Activated T-cell treated with anti-CD3 and anti-CD28 coated beads, Interleukin-2, amount 50 U/mL, for 72 hours (primary cell): ENCODE measurements around the gene FUZ. TPM values are rescaled to one million over a fixed set of nuclear protein-coding genes. Genes with fewer than 3 reads are reported as not detected.

Source experiments
- ATAC-seq, 2 donors: fragments of 150-1000 bp; cut with Tn5 transposase; replicated peaks in 1 of 2; 2 replicates each; pipeline ENCODE4 v1.10.0; 2021; ENCODE audit warnings: moderate library complexity in 2 of 2, mild to moderate bottlenecking in 1 of 2
- DNase-seq, 2 donors: peaks; one replicate each; pipeline ENCODE4 v3.0.0; 2021 to 2022; ENCODE audit warnings: mixed read lengths in 1 of 2
- H3K27ac Mint-ChIP-seq: one replicate; pipeline ENCODE4 v1.8.0; 2022; ENCODE audit warnings: mild to moderate bottlenecking, moderate library complexity, mixed read lengths
- H3K27me3 Mint-ChIP-seq: one replicate; pipeline ENCODE4 v1.8.0; 2022; ENCODE audit warnings: low read depth, mixed read lengths
- H3K36me3 Mint-ChIP-seq, 2 donors: one replicate each; pipeline ENCODE4 v1.8.0; 2022; ENCODE audit warnings: mixed read lengths in 2 of 2, mild to moderate bottlenecking in 1 of 2; ENCODE audit not compliant: insufficient read depth in 2 of 2
- H3K4me1 Mint-ChIP-seq: one replicate; pipeline ENCODE4 v1.8.0; 2022; ENCODE audit warnings: low read depth, mixed read lengths
- H3K4me3 Mint-ChIP-seq, 2 donors: one replicate each; pipeline ENCODE4 v1.8.0; 2022; ENCODE audit warnings: mild to moderate bottlenecking in 2 of 2, mixed read lengths in 2 of 2, moderate library complexity in 2 of 2
- H3K9me3 Mint-ChIP-seq, 2 donors: one replicate each; pipeline ENCODE4 v1.8.0; 2022; ENCODE audit warnings: mixed read lengths in 2 of 2
- total RNA-seq, 2 donors: library from RNA; stranded (reverse); gene quantifications; one replicate each; pipeline ENCODE4 v1.2.3, GENCODE V29; 2022

The FUZ gene
- total RNA-seq, 2 donors from 2014 or later: 24.7 to 37.3 TPM

- peak; percentile 88 to 90 for DNase-seq
- H3K4me3 Mint-ChIP-seq: peak within 1 kb of the TSS; percentile 98 to 99
- peak within 1 kb of the TSS; percentile 98 for H3K27ac Mint-ChIP-seq
- H3K27me3 Mint-ChIP-seq: no peaks in the 10 kb centered on the region
- no peaks in the 10 kb centered on the region for H3K9me3 Mint-ChIP-seq
- peaks cover 35% of the 10 kb centered on the region for H3K4me1 Mint-ChIP-seq
- peaks cover 0 to 1% of the 10 kb centered on the region in 2 donors for H3K36me3 Mint-ChIP-seq
- ATAC-seq: peak; percentile 71 to 76
These were observed 5.0 kb upstream of the FUZ start, which contains the start of gene MED25 for GRCh38 chr19:49817964-49818648. TSS of gene MED25 (plus strand) at chr19:49818289. CDS start at chr19:49818342, 53 bp downstream.

GRCh38 chr19:49816590-49816989 is 3.5 kb upstream of the FUZ start:
- no peak for DNase-seq
- H3K27ac Mint-ChIP-seq: no peak overlapping the region
- no peaks in the 10 kb centered on the region for H3K9me3 Mint-ChIP-seq
- peaks cover 0 to 1% of the 10 kb centered on the region in 2 donors for H3K36me3 Mint-ChIP-seq
- peak overlapping the region; percentile 40 to 59 for H3K4me3 Mint-ChIP-seq
- H3K27me3 Mint-ChIP-seq: no peaks in the 10 kb centered on the region
- no peak for ATAC-seq
- peaks cover 50% of the 10 kb centered on the region for H3K4me1 Mint-ChIP-seq

GRCh38 chr19:49814010-49814409 is 918 bp upstream of the FUZ start:
- Mint-ChIP-seq H3K9me3 (no peaks in the 10 kb centered on the region), H3K27me3 (no peaks in the 10 kb centered on the region), H3K4me3 (peak overlapping the region; percentile 90 to 92), H3K4me1 (peaks cover 47% of the 10 kb centered on the region), H3K36me3 (no peaks in the 10 kb centered on the region), H3K27ac (peak overlapping the region; percentile 88)
- DNase-seq (no peak), ATAC-seq (no peak)

DNA sequence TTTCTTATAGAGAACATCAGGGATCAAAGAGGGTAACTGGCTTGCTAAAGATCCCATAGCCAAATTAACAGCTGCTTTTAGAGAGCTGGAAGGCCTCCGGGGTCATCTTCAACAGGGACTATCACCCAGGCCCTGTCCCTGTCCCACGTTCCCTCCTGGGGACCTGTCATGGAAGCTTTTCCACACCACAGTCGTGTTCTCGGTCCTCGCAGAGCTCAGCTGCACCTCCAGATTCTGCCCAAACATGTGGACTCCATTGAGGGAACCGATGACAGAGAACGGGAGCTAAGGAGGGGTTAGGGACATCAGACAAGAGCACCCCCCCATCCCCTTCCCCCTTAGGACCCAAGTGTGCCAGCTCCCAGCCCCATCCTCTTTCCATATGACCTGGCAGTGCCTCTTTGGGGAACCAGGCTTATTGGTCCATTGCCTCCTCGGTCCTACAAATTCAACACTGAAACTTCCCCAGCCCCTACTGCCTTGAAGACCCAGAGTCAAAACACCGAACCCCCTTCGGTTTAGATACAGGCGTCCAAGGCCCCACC is 568 bp downstream of the FUZ start:
- H3K4me3 Mint-ChIP-seq: peak overlapping the region; percentile 90 to 92
- peaks cover 50% of the 10 kb centered on the region for H3K4me1 Mint-ChIP-seq
- no peaks in the 10 kb centered on the region for H3K9me3 Mint-ChIP-seq
- no peaks in the 10 kb centered on the region for H3K27me3 Mint-ChIP-seq
- DNase-seq: no peak
- ATAC-seq: no peak
- peaks cover 0 to 2% of the 10 kb centered on the region in 2 donors for H3K36me3 Mint-ChIP-seq
- peak overlapping the region; percentile 85 for H3K27ac Mint-ChIP-seq

DNA sequence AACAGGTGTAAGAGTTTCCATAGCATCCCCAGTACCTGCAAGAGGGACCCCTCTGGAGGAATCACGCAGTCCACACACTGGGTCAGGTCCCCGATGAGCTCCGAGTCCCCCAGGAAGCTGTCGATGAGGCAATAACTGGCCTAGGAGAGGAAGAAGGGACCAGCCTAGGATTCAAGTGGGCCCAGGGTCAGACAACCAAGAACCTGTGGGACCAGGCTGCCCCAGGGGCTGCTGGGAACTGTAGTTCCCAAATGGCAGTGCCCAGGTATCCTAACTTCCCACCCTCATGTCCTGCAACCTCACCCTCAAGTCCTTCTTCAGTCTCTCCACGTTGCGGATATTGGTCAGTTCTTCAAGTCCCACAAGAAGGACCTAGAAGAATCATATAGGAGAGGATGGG is 1.8 kb downstream of the FUZ start:
- H3K4me3 Mint-ChIP-seq: no peak overlapping the region
- H3K36me3 Mint-ChIP-seq: peaks cover 1 to 3% of the 10 kb centered on the region in 2 donors

GRCh38 chr19:49809941-49810389 is 3.1 kb downstream of the FUZ start:
- Mint-ChIP-seq H3K27ac (no peak overlapping the region), H3K27me3 (no peaks in the 10 kb centered on the region), H3K9me3 (no peaks in the 10 kb centered on the region), H3K36me3 (peaks cover 3 to 4% of the 10 kb centered on the region in 2 donors), H3K4me3 (peak overlapping the region; percentile 82 to 93), H3K4me1 (peaks cover 51% of the 10 kb centered on the region)
- no peak for ATAC-seq
- no peak for DNase-seq

More for the DNA sequence above, 1.8 kb downstream of the FUZ start:
- Mint-ChIP-seq H3K9me3 (no peaks in the 10 kb centered on the region), H3K27ac (no peak overlapping the region), H3K27me3 (no peaks in the 10 kb centered on the region), H3K4me1 (peaks cover 48% of the 10 kb centered on the region)
- ATAC-seq (no peak), DNase-seq (no peak)

GRCh38 chr19:49809160-49809940 is 3.7 kb downstream of the FUZ start:
- Mint-ChIP-seq H3K4me3 (peak overlapping the region; percentile 82 to 93), H3K4me1 (peaks cover 48% of the 10 kb centered on the region), H3K9me3 (no peaks in the 10 kb centered on the region), H3K36me3 (peaks cover 3 to 6% of the 10 kb centered on the region in 2 donors), H3K27me3 (no peaks in the 10 kb centered on the region), H3K27ac (no peak overlapping the region)
- peak; percentile 24 to 44 for ATAC-seq
- peak; percentile 55 to 57 for DNase-seq

- ATAC-seq (peak; percentile 46), DNase-seq (peak; percentile 89 to 90)
- peak overlapping the region; percentile 82 to 93 for H3K4me3 Mint-ChIP-seq
- no peaks in the 10 kb centered on the region for H3K27me3 Mint-ChIP-seq
- no peak overlapping the region for H3K27ac Mint-ChIP-seq
- H3K36me3 Mint-ChIP-seq: peaks cover 3 to 6% of the 10 kb centered on the region in 2 donors
- H3K4me1 Mint-ChIP-seq: peaks cover 42% of the 10 kb centered on the region
- H3K9me3 Mint-ChIP-seq: no peaks in the 10 kb centered on the region
These were observed 4.4 kb downstream of the FUZ start for GRCh38 chr19:49808711-49809159.

DNA sequence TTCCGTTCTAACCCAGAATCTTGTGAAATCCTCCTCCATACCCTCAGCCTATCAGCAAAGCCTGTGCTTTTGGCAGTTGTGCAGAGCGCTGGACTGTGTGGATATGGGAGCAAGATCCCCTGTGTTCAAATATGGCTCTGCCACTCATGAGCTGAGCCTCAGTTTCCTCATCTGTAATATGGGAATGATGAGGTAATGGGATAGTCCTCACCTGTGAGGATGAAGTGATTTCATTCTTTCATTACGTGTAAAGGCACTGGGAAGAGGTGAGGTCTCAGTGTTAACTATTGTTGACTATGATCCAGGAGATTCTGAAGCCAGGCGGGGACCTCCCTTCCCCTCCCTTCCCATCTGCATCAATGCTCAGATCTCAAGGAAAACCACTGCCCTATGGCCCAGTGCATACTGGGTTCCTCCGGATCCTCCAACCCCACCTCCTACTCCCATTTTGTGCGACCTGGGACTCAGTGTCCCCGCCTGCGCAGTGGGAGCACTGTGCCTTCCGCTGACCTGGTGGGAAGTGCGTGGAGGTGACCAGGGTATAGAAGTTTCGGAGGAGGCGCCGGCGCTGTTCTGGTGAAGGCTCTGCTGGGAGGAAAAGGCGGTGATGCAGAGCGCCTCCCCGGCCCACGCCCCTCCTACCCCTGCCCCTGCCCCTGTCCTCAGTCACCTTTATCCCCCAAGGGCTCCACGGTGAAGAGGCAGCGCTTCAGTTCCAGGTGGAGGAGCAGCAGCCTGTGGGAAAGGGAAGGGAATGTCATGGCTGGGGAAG is 5.0 kb downstream of the FUZ start:
- Mint-ChIP-seq H3K9me3 (no peaks in the 10 kb centered on the region), H3K4me3 (peak overlapping the region; percentile 58 to 93), H3K27me3 (no peaks in the 10 kb centered on the region), H3K4me1 (peaks cover 41% of the 10 kb centered on the region), H3K36me3 (peaks cover 3 to 8% of the 10 kb centered on the region in 2 donors), H3K27ac (no peak overlapping the region)
- no peak for DNase-seq
- no peak for ATAC-seq

DNA sequence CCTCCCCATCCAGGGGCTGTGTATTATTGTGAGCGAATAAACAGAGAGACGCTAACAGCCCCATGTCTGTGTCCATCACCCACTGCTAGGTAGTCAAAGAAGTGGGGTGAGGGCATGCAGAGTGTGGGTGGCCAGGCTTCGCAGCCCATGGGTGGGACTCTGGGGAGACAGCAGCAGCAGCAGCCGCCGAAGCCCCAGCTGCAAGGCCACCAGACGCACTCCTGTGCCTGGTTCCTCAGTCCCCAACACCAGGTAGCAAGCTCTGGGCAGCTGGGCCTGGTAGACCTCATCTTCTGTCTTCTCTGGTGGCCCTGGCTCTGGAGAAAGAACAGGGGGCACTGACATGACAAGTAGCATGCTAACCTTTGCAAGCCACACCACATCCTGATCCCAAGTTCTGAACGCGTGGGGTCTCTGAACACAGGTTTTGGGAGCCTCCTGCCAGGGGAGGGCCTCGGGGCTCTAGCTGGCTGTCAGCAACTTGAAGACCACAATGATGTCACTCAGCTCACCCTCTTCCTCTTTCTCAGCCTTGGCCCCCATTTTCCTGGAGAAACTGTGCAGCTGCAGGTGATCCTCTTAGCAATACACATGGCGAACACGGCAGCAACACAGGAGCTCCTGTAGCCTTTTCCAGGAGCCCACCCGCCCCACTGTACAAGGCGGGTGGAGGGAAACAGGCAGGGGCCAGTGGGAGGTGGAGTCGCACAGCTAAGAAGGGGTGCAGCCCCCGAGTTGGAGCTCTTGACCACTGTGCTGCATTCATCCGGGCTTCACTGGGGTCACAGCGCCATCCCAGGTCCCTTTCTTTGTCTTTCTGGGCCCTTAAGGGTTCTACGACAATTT is 5.8 kb downstream of the FUZ start:
- Mint-ChIP-seq H3K4me3 (no peak overlapping the region), H3K9me3 (no peaks in the 10 kb centered on the region), H3K27me3 (no peaks in the 10 kb centered on the region), H3K27ac (no peak overlapping the region), H3K4me1 (peaks cover 33% of the 10 kb centered on the region), H3K36me3 (peaks cover 3 to 8% of the 10 kb centered on the region in 2 donors)
- DNase-seq: no peak
- no peak for ATAC-seq

- H3K9me3 Mint-ChIP-seq: no peaks in the 10 kb centered on the region
- H3K4me1 Mint-ChIP-seq: peaks cover 26% of the 10 kb centered on the region
- H3K27ac Mint-ChIP-seq: no peak overlapping the region
- H3K4me3 Mint-ChIP-seq: no peak overlapping the region
- DNase-seq (no peak), ATAC-seq (no peak)
- peaks cover 3 to 8% of the 10 kb centered on the region in 2 donors for H3K36me3 Mint-ChIP-seq
- no peaks in the 10 kb centered on the region for H3K27me3 Mint-ChIP-seq
These were observed 6.5 kb downstream of the FUZ start for GRCh38 chr19:49806620-49806959.
